ENCODE data around the gene C11orf24. TPM values are rescaled to one million over a fixed set of nuclear protein-coding genes. Genes with fewer than 3 reads are reported as not detected.

C11orf24 gene
- total RNA-seq, 5 donors from 2014 or later (not counting 1 experiment from before 2014, with no cell fraction given) = 9.5 to 25.3 (median 21.4) TPM

- Mint-ChIP-seq H3K27ac (no peak overlapping the region), H3K9me3 (no peaks in the 10 kb centered on the region), H3K4me1 (peaks cover 0 to 8% (median 7%) of the 10 kb centered on the region in 3 donors), H3K4me3 (no peak overlapping the region), H3K27me3 (no peaks in the 10 kb centered on the region), H3K36me3 (peaks cover 38% of the 10 kb centered on the region)
- H3K4me1 ChIP-seq (ENCODE audit: control insufficient read depth in 1 of 2, extremely low read depth in 1 of 2, insufficient read depth in 2 of 2, low read length in 2 of 2) = no peaks in the 10 kb centered on the region
- no peak overlapping the region for H3K4me3 ChIP-seq (ENCODE audit: control insufficient read depth in 1 of 2, extremely low read depth in 1 of 2, low read length in 1 of 2)
- H3K27me3 ChIP-seq (replicated peaks in 1 of 2; ENCODE audit: control insufficient read depth in 2 of 2, extremely low read depth in 1 of 2, insufficient read depth in 2 of 2, low read length in 1 of 2) = no peaks in the 10 kb centered on the region
- no peak for ATAC-seq (replicated peaks in 1 of 4)
- H3K36me3 ChIP-seq (ENCODE audit: control insufficient read depth in 2 of 2, extremely low read depth in 1 of 2, insufficient read depth in 1 of 2, low read length in 1 of 2) = peaks cover 16 to 61% of the 10 kb centered on the region in 2 donors
- CTCF ChIA-PET = no interaction called here
- no peak for DNase-seq
- 100% methylated on average over 10 of the region's 13 CpGs for WGBS (ENCODE audit: insufficient coverage)
- H3K9me3 ChIP-seq = no peaks in the 10 kb centered on the region
- POLR2A ChIA-PET = no interaction called here
- no peak overlapping the region for H3K27ac ChIP-seq (ENCODE audit: low read length)
Measured at GRCh38 chr11:68263444-68264035, 8.2 kb downstream of the C11orf24 start.

GRCh38 chr11:68262544-68262827 is 9.3 kb downstream of the C11orf24 start:
- CTCF ChIA-PET = no interaction called here

GRCh38 chr11:68261749-68262543 is 9.8 kb downstream of the C11orf24 start:
- Mint-ChIP-seq H3K36me3 (peaks cover 32% of the 10 kb centered on the region), H3K27ac (no peak overlapping the region), H3K27me3 (no peaks in the 10 kb centered on the region)

More at GRCh38 chr11:68262544-68262827, 9.3 kb downstream of the C11orf24 start:
- H3K9me3 ChIP-seq = no peaks in the 10 kb centered on the region
- no peak overlapping the region for H3K27ac Mint-ChIP-seq
- DNase-seq (no peak), ATAC-seq (replicated peaks in 1 of 4) (no peak)
- peaks cover 0 to 4% of the 10 kb centered on the region in 2 experiments for H3K27me3 ChIP-seq (replicated peaks in 1 of 2; ENCODE audit: control insufficient read depth in 2 of 2, extremely low read depth in 1 of 2, insufficient read depth in 2 of 2, low read length in 1 of 2)
- 98% methylated on average over 7 of the region's 8 CpGs for WGBS (ENCODE audit: insufficient coverage)
- peaks cover 0 to 4% of the 10 kb centered on the region in 2 experiments for H3K4me1 ChIP-seq (ENCODE audit: control insufficient read depth in 1 of 2, extremely low read depth in 1 of 2, insufficient read depth in 2 of 2, low read length in 2 of 2)
- H3K9me3 Mint-ChIP-seq = no peaks in the 10 kb centered on the region
- H3K27ac ChIP-seq (ENCODE audit: low read length) = no peak overlapping the region
- peaks cover 16 to 55% of the 10 kb centered on the region in 2 donors for H3K36me3 ChIP-seq (ENCODE audit: control insufficient read depth in 2 of 2, extremely low read depth in 1 of 2, insufficient read depth in 1 of 2, low read length in 1 of 2)
- H3K27me3 Mint-ChIP-seq = no peaks in the 10 kb centered on the region
- peaks cover 38% of the 10 kb centered on the region for H3K36me3 Mint-ChIP-seq
- H3K4me1 Mint-ChIP-seq = peaks cover 3 to 6% (median 5%) of the 10 kb centered on the region in 3 donors
- no peak overlapping the region for H3K4me3 Mint-ChIP-seq
- H3K4me3 ChIP-seq (ENCODE audit: control insufficient read depth in 1 of 2, extremely low read depth in 1 of 2, low read length in 1 of 2) = no peak overlapping the region
- POLR2A ChIA-PET = no interaction called here

GRCh38 chr11:68261006-68261405 is 10.8 kb downstream of the C11orf24 start:
- Mint-ChIP-seq H3K27me3 (peaks cover 0 to 4% of the 10 kb centered on the region in 2 donors), H3K27ac (no peak overlapping the region), H3K36me3 (peaks cover 28% of the 10 kb centered on the region), H3K4me1 (peaks cover 5% of the 10 kb centered on the region in 3 donors), H3K4me3 (no peak overlapping the region), H3K9me3 (no peaks in the 10 kb centered on the region)
- no peaks in the 10 kb centered on the region for H3K9me3 ChIP-seq
- WGBS (ENCODE audit: insufficient coverage) = 89% methylated on average over 10 of the region's 15 CpGs
- H3K4me3 ChIP-seq (ENCODE audit: control insufficient read depth in 1 of 2, extremely low read depth in 1 of 2, low read length in 1 of 2) = no peak overlapping the region
- H3K27me3 ChIP-seq (replicated peaks in 1 of 2; ENCODE audit: control insufficient read depth in 2 of 2, extremely low read depth in 1 of 2, insufficient read depth in 2 of 2, low read length in 1 of 2) = peaks cover 0 to 18% of the 10 kb centered on the region in 2 experiments
- H3K27ac ChIP-seq (ENCODE audit: low read length) = no peak overlapping the region
- H3K36me3 ChIP-seq (ENCODE audit: control insufficient read depth in 2 of 2, extremely low read depth in 1 of 2, insufficient read depth in 1 of 2, low read length in 1 of 2) = peaks cover 16 to 41% of the 10 kb centered on the region in 2 donors
- DNase-seq (no peak), ATAC-seq (replicated peaks in 1 of 4) (no peak)
- peaks cover 0 to 9% of the 10 kb centered on the region in 2 experiments for H3K4me1 ChIP-seq (ENCODE audit: control insufficient read depth in 1 of 2, extremely low read depth in 1 of 2, insufficient read depth in 2 of 2, low read length in 2 of 2)
- ChIA-PET POLR2A (no interaction called here), CTCF (no interaction called here)

More at GRCh38 chr11:68261749-68262543, 9.8 kb downstream of the C11orf24 start:
- H3K4me3 Mint-ChIP-seq = no peak overlapping the region
- CTCF ChIA-PET = no interaction called here
- peaks cover 0 to 9% of the 10 kb centered on the region in 2 experiments for H3K4me1 ChIP-seq (ENCODE audit: control insufficient read depth in 1 of 2, extremely low read depth in 1 of 2, insufficient read depth in 2 of 2, low read length in 2 of 2)
- peaks cover 0 to 9% of the 10 kb centered on the region in 2 experiments for H3K27me3 ChIP-seq (replicated peaks in 1 of 2; ENCODE audit: control insufficient read depth in 2 of 2, extremely low read depth in 1 of 2, insufficient read depth in 2 of 2, low read length in 1 of 2)
- H3K27ac ChIP-seq (ENCODE audit: low read length) = no peak overlapping the region
- WGBS (ENCODE audit: insufficient coverage) = 96% methylated on average over 24 of the region's 24 CpGs
- no peak for ATAC-seq (replicated peaks in 1 of 4)
- H3K9me3 Mint-ChIP-seq = no peaks in the 10 kb centered on the region
- no peak for DNase-seq
- H3K9me3 ChIP-seq = no peaks in the 10 kb centered on the region
- POLR2A ChIA-PET = no interaction called here
- peaks cover 16 to 50% of the 10 kb centered on the region in 2 donors for H3K36me3 ChIP-seq (ENCODE audit: control insufficient read depth in 2 of 2, extremely low read depth in 1 of 2, insufficient read depth in 1 of 2, low read length in 1 of 2)
- no peak overlapping the region for H3K4me3 ChIP-seq (ENCODE audit: control insufficient read depth in 1 of 2, extremely low read depth in 1 of 2, low read length in 1 of 2)
- H3K4me1 Mint-ChIP-seq = peaks cover 5 to 7% (median 5%) of the 10 kb centered on the region in 3 donors

- H3K4me1 Mint-ChIP-seq = peaks cover 5% of the 10 kb centered on the region in 3 donors
- Histone ChIP-seq H3K4me1 (ENCODE audit: control insufficient read depth in 1 of 2, extremely low read depth in 1 of 2, insufficient read depth in 2 of 2, low read length in 2 of 2) (peaks cover 0 to 9% of the 10 kb centered on the region in 2 experiments), H3K27me3 (replicated peaks in 1 of 2; ENCODE audit: control insufficient read depth in 2 of 2, extremely low read depth in 1 of 2, insufficient read depth in 2 of 2, low read length in 1 of 2) (peaks cover 0 to 20% of the 10 kb centered on the region in 2 experiments), H3K36me3 (ENCODE audit: control insufficient read depth in 2 of 2, extremely low read depth in 1 of 2, insufficient read depth in 1 of 2, low read length in 1 of 2) (peaks cover 16 to 36% of the 10 kb centered on the region in 2 donors), H3K9me3 (no peaks in the 10 kb centered on the region), H3K27ac (ENCODE audit: low read length) (no peak overlapping the region), H3K4me3 (ENCODE audit: control insufficient read depth in 1 of 2, extremely low read depth in 1 of 2, low read length in 1 of 2) (no peak overlapping the region)
- peaks cover 28% of the 10 kb centered on the region for H3K36me3 Mint-ChIP-seq
- H3K9me3 Mint-ChIP-seq = no peaks in the 10 kb centered on the region
- no peak overlapping the region for H3K27ac Mint-ChIP-seq
- H3K4me3 Mint-ChIP-seq = no peak overlapping the region
- WGBS (ENCODE audit: insufficient coverage) = 100% methylated on average over 6 of the region's 6 CpGs
- DNase-seq (no peak), ATAC-seq (replicated peaks in 1 of 4) (no peak)
- ChIA-PET POLR2A (no interaction called here), CTCF (interaction anchor here in 1 of 2 donors (3.9 kb wide), 1 partner anchor 37 kb away, joined by 33 read pairs; no protein-coding TSS in a partner anchor)
- peaks cover 0 to 4% of the 10 kb centered on the region in 2 donors for H3K27me3 Mint-ChIP-seq
Measured at GRCh38 chr11:68260484-68260883, 11.3 kb downstream of the C11orf24 start.

- WGBS (ENCODE audit: insufficient coverage) = 97% methylated on average over 8 of the region's 15 CpGs
- Histone ChIP-seq H3K27ac (ENCODE audit: low read length) (no peak overlapping the region), H3K36me3 (ENCODE audit: control insufficient read depth in 2 of 2, extremely low read depth in 1 of 2, insufficient read depth in 1 of 2, low read length in 1 of 2) (peaks cover 16 to 29% of the 10 kb centered on the region in 2 donors), H3K4me1 (ENCODE audit: control insufficient read depth in 1 of 2, extremely low read depth in 1 of 2, insufficient read depth in 2 of 2, low read length in 2 of 2) (peaks cover 0 to 9% of the 10 kb centered on the region in 2 experiments), H3K9me3 (no peaks in the 10 kb centered on the region), H3K27me3 (replicated peaks in 1 of 2; ENCODE audit: control insufficient read depth in 2 of 2, extremely low read depth in 1 of 2, insufficient read depth in 2 of 2, low read length in 1 of 2) (peaks cover 0 to 23% of the 10 kb centered on the region in 2 experiments), H3K4me3 (ENCODE audit: control insufficient read depth in 1 of 2, extremely low read depth in 1 of 2, low read length in 1 of 2) (no peak overlapping the region)
- ChIA-PET CTCF (interaction anchor here (0.6 to 3.9 kb wide), 3 partner anchors 38 to 40 kb away, joined by 4 to 33 read pairs (median 29); no protein-coding TSS in a partner anchor), POLR2A (no interaction called here)
- no peak overlapping the region for H3K27ac Mint-ChIP-seq
- DNase-seq = no peak
- H3K36me3 Mint-ChIP-seq = peaks cover 19% of the 10 kb centered on the region
- peaks cover 0 to 4% of the 10 kb centered on the region in 2 donors for H3K27me3 Mint-ChIP-seq
- no peak overlapping the region for H3K4me3 Mint-ChIP-seq
- H3K9me3 Mint-ChIP-seq = no peaks in the 10 kb centered on the region
- peaks cover 0 to 5% (median 3%) of the 10 kb centered on the region in 3 donors for H3K4me1 Mint-ChIP-seq
- ATAC-seq (replicated peaks in 1 of 4) = no peak
Measured at GRCh38 chr11:68259122-68259959, 12.4 kb downstream of the C11orf24 start.

Measured in T-cell (primary cell).